ENCODE data around the gene ELMO1. TPM values are rescaled to one million over a fixed set of nuclear protein-coding genes. Genes with fewer than 3 reads are reported as not detected.

ELMO1 gene
- total and polyA plus RNA-seq, 8 donors: 18.2 to 55.3 (median 45.6) TPM

- no peak overlapping the region for H3K27ac ChIP-seq
- ATAC-seq: no peak
- no peaks in the 10 kb centered on the region for H3K4me1 ChIP-seq
- H3K4me3 ChIP-seq: no peak overlapping the region
- DNase-seq: no peak
- H3K9me3 ChIP-seq: no peaks in the 10 kb centered on the region
- no peaks in the 10 kb centered on the region for H3K36me3 ChIP-seq
- TF ChIP-seq, protein P1, sequence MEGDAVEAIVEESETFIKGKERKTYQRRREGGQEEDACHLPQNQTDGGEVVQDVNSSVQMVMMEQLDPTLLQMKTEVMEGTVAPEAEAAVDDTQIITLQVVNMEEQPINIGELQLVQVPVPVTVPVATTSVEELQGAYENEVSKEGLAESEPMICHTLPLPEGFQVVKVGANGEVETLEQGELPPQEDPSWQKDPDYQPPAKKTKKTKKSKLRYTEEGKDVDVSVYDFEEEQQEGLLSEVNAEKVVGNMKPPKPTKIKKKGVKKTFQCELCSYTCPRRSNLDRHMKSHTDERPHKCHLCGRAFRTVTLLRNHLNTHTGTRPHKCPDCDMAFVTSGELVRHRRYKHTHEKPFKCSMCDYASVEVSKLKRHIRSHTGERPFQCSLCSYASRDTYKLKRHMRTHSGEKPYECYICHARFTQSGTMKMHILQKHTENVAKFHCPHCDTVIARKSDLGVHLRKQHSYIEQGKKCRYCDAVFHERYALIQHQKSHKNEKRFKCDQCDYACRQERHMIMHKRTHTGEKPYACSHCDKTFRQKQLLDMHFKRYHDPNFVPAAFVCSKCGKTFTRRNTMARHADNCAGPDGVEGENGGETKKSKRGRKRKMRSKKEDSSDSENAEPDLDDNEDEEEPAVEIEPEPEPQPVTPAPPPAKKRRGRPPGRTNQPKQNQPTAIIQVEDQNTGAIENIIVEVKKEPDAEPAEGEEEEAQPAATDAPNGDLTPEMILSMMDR (IDR thresholded peaks at IDR 0.05): no peak
- H3K27me3 ChIP-seq: no peaks in the 10 kb centered on the region
- intact Hi-C loops (cut with DNase I): no loop called here
Observed at GRCh38 chr7:37054624-37055241, 393.9 kb downstream of the ELMO1 start.

GRCh38 chr7:37052705-37053104 is 396.0 kb downstream of the ELMO1 start:
- H3K4me1 ChIP-seq: no peaks in the 10 kb centered on the region
- H3K36me3 ChIP-seq: no peaks in the 10 kb centered on the region
- H3K9me3 ChIP-seq: no peaks in the 10 kb centered on the region
- no peak overlapping the region for H3K4me3 ChIP-seq
- DNase-seq (peak in 2 of 4 donors; percentile 13 to 29), ATAC-seq (peak; percentile 59)
- no peaks in the 10 kb centered on the region for H3K27me3 ChIP-seq
- intact Hi-C loops (cut with DNase I): no loop called here
- H3K27ac ChIP-seq: no peak overlapping the region
- TF ChIP-seq, protein P1 (IDR thresholded peaks at IDR 0.05): no peak

DNA sequence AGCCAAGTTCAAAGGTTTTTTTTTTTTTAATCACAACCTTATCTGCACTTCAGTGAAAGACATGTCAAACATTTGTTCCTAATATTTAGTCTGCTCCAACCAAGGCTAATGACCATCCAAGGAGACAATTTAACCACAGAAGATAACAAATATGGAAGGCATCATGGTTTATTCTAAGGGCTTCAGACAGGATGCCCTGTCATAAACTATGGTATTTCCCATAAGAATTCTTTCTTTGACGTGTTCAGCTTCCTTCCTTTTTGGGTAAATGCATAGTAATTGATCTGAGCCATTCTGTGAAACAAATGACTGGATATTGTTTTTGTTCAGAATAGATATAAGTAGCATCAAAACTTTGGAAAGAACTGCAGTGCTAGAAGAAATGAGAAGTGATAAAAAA is 397.9 kb downstream of the ELMO1 start:
- no peaks in the 10 kb centered on the region for H3K27me3 ChIP-seq
- H3K27ac ChIP-seq: no peak overlapping the region
- intact Hi-C loops (cut with DNase I): no loop called here
- no peaks in the 10 kb centered on the region for H3K36me3 ChIP-seq
- peaks cover 0 to under 1% of the 10 kb centered on the region in 2 donors for H3K4me1 ChIP-seq
- DNase-seq (no peak), ATAC-seq (no peak)
- no peak overlapping the region for H3K4me3 ChIP-seq
- TF ChIP-seq, protein P1 (IDR thresholded peaks at IDR 0.05): no peak
- no peaks in the 10 kb centered on the region for H3K9me3 ChIP-seq

- Histone ChIP-seq H3K36me3 (no peaks in the 10 kb centered on the region), H3K27ac (no peak overlapping the region), H3K4me3 (no peak overlapping the region), H3K4me1 (peaks cover 0 to 7% of the 10 kb centered on the region in 2 donors), H3K9me3 (no peaks in the 10 kb centered on the region), H3K27me3 (no peaks in the 10 kb centered on the region)
- DNase-seq (no peak), ATAC-seq (no peak)
- intact Hi-C loops (cut with DNase I): no loop called here
- TF ChIP-seq, protein P1 (IDR thresholded peaks at IDR 0.05): no peak
Observed at GRCh38 chr7:37048674-37049073, 400.0 kb downstream of the ELMO1 start.

- TF ChIP-seq, protein P1 (IDR thresholded peaks at IDR 0.05): no peak
- Histone ChIP-seq H3K27me3 (no peaks in the 10 kb centered on the region), H3K36me3 (no peaks in the 10 kb centered on the region), H3K9me3 (no peaks in the 10 kb centered on the region), H3K4me3 (no peak overlapping the region), H3K4me1 (peaks cover 0 to 7% of the 10 kb centered on the region in 2 donors), H3K27ac (no peak overlapping the region)
- ATAC-seq: no peak
- intact Hi-C loops (cut with DNase I): no loop called here
- no peak for DNase-seq
Observed at GRCh38 chr7:37047260-37047659, 401.4 kb downstream of the ELMO1 start.

Measured in left lung (tissue), 10 donors.